Type B pancreatic cell (in vitro differentiated cells): ENCODE data around the gene TPM4. TPM values are rescaled to one million over a fixed set of nuclear protein-coding genes. Genes with fewer than 3 reads are reported as not detected.
"Not testable (repeated sequence)": the region's sequence is repeated elsewhere in the genome, so short reads cannot be mapped to it uniquely, and the experiment has no call there.

ENCODE experiments used
- DNase-seq: peaks from one replicate; pipeline ENCODE4 v3.0.0; 2021; ENCODE audit warnings: mixed read lengths; ENCODE audit not compliant: unreplicated experiment; ENCODE audit errors: extremely low spot score
- H3K27ac Mint-ChIP-seq: 2 replicates; pipeline ENCODE4 v1.8.0; 2021; ENCODE audit warnings: mild to moderate bottlenecking, mixed read lengths
- H3K27me3 Mint-ChIP-seq: 2 replicates; pipeline ENCODE4 v1.8.0; 2021; ENCODE audit warnings: mixed read lengths
- H3K36me3 Mint-ChIP-seq: 2 replicates; pipeline ENCODE4 v1.8.0; 2021; ENCODE audit warnings: mixed read lengths
- H3K4me1 Mint-ChIP-seq: one replicate; pipeline ENCODE4 v1.8.0; 2021; ENCODE audit warnings: mixed read lengths; ENCODE audit not compliant: unreplicated experiment
- H3K4me3 Mint-ChIP-seq: 2 replicates; pipeline ENCODE4 v1.8.0; 2021; ENCODE audit warnings: mild to moderate bottlenecking, mixed read lengths
- H3K9me3 Mint-ChIP-seq: 2 replicates; pipeline ENCODE4 v1.8.0; 2021; ENCODE audit warnings: mixed read lengths
- CTCF ChIP-seq: fragments of 200-600 bp; sonication (generic); conservative IDR thresholded peaks from 2 replicates; pipeline ENCODE4 v1.5.0; 2021; ENCODE audit warnings: antibody characterized with exemption, mild to moderate bottlenecking
- long read RNA-seq: library from polyadenylated mRNA; unstranded; transcript quantifications from one replicate; pipeline ENCODE4 v2.0.0, GENCODE V29; 2020
- total RNA-seq: library from RNA; stranded (reverse); gene quantifications from 2 replicates; pipeline ENCODE4 v1.2.1, GENCODE V29; 2021; ENCODE audit warnings: low replicate concordance

The TPM4 gene
- 425 and 472 TPM in 2 replicates for total RNA-seq
- long read RNA-seq, transcript TPM4-201 (8 exons, 2,666 nt) = major isoform, 741 of 815 reads
- long read RNA-seq, transcript TPM4-213 (1 exons, 2,672 nt) = minor isoform, 17 of 815 reads
- long read RNA-seq, partial matches to known transcripts = 28 of 815 reads
- long read RNA-seq, other reads (novel, unspliced or antisense) = 29 of 815 reads

GRCh38 chr19:16076154-16076957 lies at the start of gene TPM4:
TPM4 (plus strand) TSS chr19:16076495; CDS start chr19:16076566, 71 bp downstream.
- TF ChIP-seq CTCF = no peak
- Mint-ChIP-seq H3K4me3 (peak within 1 kb of the TSS; percentile 93), H3K4me1 (peaks cover 46% of the 10 kb centered on the region), H3K9me3 (no peaks in the 10 kb centered on the region), H3K36me3 (peaks cover 17% of the 10 kb centered on the region), H3K27ac (peak within 1 kb of the TSS; percentile 98), H3K27me3 (no peaks in the 10 kb centered on the region)
- DNase-seq = peak; percentile 90

GRCh38 chr19:16026756-16027155 lies 49.5 kb upstream of the TPM4 start:
- H3K27me3 Mint-ChIP-seq = peaks cover 4% of the 10 kb centered on the region
- DNase-seq = no peak
- TF ChIP-seq CTCF = no peak
- no peak overlapping the region for H3K4me3 Mint-ChIP-seq
- H3K27ac Mint-ChIP-seq = no peak overlapping the region
- no peaks in the 10 kb centered on the region for H3K36me3 Mint-ChIP-seq
- no peaks in the 10 kb centered on the region for H3K4me1 Mint-ChIP-seq
- no peaks in the 10 kb centered on the region for H3K9me3 Mint-ChIP-seq

GRCh38 chr19:16027528-16027927 lies 48.8 kb upstream of the TPM4 start:
- TF ChIP-seq CTCF = no peak
- Mint-ChIP-seq H3K4me3 (no peak overlapping the region), H3K4me1 (no peaks in the 10 kb centered on the region), H3K9me3 (no peaks in the 10 kb centered on the region), H3K36me3 (no peaks in the 10 kb centered on the region), H3K27me3 (peaks cover 4% of the 10 kb centered on the region), H3K27ac (no peak overlapping the region)
- no peak for DNase-seq

- not testable (repeated sequence) for H3K27me3 Mint-ChIP-seq, H3K9me3 Mint-ChIP-seq, H3K36me3 Mint-ChIP-seq, H3K4me1 Mint-ChIP-seq, H3K4me3 Mint-ChIP-seq, H3K27ac Mint-ChIP-seq, DNase-seq
Measured at GRCh38 chr19:16030155-16030554, 46.1 kb upstream of the TPM4 start.

GRCh38 chr19:16030964-16031871 lies 45.1 kb upstream of the TPM4 start:
- H3K27ac Mint-ChIP-seq = no peak overlapping the region

More at GRCh38 chr19:16030964-16031871, 45.1 kb upstream of the TPM4 start:
- no peak for TF ChIP-seq CTCF
- Mint-ChIP-seq H3K9me3 (no peaks in the 10 kb centered on the region), H3K4me3 (no peak overlapping the region), H3K27me3 (peaks cover 4% of the 10 kb centered on the region), H3K36me3 (no peaks in the 10 kb centered on the region), H3K4me1 (no peaks in the 10 kb centered on the region)
- DNase-seq = peak; percentile 62
